SK-N-MC (cell line): ENCODE measurements around the gene MTHFSD.

Source experiments
- EZH2 ChIP-seq: fragments of 200-600 bp; sonication (generic); IDR thresholded peaks from one replicate; pipeline ENCODE4 v1.6.1; 2017; ENCODE audit warnings: antibody characterized with exemption
- POLR2AphosphoS5 ChIP-seq: IDR thresholded peaks from 2 replicates; pipeline ENCODE4 v1.6.1; 2012; ENCODE audit warnings: mild to moderate bottlenecking, low read depth, low read length, borderline replicate concordance

GRCh38 chr16:86496262-86496928, 58.6 kb downstream of the MTHFSD start:
- peak; percentile 62 for TF ChIP-seq EZH2
- TF ChIP-seq POLR2AphosphoS5 = no peak
